ENCODE measurements around the gene CFAP61.

- TF ChIP-seq CTCF (IDR thresholded peaks at IDR 0.05) (no peak), POLR2A (IDR thresholded peaks at IDR 0.05) (no peak), POLR2AphosphoS5 (IDR thresholded peaks at IDR 0.05) (no peak)
Measured at GRCh38 chr20:20065361-20065760, 13.0 kb downstream of the CFAP61 start.
